ENCODE data around the gene HACE1.

The HACE1 gene

DNA sequence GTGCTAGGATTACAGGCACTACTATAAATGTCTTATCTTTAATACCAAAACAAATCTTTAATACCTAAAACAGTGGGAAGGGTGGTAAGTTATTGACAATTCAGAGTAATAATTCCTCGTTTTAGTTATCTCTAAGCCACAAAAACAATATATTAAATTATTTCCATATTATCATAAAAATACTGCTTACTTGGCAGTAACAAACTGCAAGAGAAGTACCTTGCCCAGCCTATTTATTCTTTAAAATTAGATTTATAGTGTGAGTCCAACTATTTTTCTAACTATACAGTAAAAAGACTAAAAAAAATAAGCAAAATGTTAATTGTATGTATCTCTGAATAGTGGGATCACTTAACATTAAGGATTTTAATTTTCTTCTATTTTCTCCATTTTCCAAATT is 123.2 kb downstream of the HACE1 start:
- no peak for DNase-seq

GRCh38 chr6:104730450-104730849 is 129.3 kb downstream of the HACE1 start:
- DNase-seq = no peak

DNA sequence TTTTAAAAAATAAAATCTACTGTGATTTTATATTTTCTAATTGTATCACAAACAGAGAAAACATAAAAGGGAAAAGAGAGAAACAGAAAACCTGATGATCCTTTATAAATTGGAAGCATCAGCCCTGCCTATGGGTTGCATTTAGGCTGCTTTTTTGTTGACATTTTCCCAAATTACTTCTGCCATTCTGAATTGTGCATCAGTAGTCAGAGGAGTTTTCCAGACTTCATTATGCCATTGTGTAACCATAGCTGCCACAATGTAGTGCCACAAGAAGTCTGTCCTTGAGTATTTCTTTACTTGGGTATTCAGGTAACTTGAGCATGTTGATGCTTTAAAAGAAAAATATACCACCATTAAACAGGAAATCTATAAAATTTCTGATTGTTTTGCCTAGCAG is 130.3 kb downstream of the HACE1 start:
- DNase-seq = no peak

DNA sequence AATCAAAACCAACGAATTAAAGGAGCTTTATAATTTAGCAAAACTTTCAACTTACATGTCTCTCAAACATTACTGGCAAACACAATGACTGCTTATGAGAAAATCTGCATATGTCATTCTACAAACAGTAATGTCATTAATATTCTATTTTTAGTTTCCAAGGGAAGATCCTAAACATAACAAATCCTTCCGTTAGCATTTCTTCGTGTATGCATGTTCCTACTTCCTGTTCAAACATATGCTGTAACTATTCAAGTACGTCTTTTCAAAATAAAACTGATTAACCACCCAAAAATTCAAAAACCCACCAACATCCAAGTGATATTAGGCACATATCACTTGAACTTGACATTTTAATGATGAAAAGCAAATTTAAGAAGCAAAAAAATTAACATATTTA is 131.3 kb downstream of the HACE1 start:
- DNase-seq = no peak

GRCh38 chr6:104718672-104719071 is 141.0 kb downstream of the HACE1 start:
- DNase-seq = no peak

DNA sequence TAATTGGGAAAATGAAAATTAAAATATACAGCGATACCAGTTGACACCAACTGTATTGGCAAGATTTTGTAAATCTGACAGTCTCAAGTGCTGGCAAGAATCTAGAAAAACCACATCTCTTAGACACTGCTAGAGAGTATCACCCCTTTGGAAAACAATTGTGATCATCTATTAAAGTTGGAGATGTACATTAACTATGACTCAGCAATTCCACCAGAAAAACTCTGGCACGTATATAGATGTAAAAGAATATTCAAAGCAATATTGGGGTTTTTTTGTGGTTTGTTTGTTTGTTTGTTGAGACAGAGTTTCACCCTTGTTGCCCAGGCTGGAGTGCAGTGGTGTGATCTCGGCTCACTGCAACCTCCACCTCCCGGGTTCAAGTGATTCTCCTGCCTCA is 142.9 kb downstream of the HACE1 start:
- no peak for DNase-seq

GRCh38 chr6:104714796-104715195 is 144.9 kb downstream of the HACE1 start:
- no peak for DNase-seq

DNA sequence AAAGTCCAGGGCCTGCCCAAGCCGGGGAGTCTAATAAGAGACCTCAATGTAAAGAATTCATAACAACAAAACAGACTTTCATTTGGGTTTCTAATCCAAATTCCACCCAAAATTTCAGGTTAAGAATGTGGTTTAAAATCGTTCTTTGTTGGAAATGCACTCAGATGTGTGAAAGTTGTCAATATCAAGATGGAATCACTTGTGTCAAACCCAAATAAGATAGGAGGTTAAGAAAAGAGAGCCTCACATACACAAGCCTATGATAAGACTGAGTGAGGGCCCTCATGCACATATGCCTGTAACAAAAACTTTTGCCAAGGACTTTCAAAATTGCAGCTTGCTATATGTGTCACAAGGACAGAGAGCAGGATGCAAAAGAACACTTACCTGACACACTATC is 145.7 kb downstream of the HACE1 start:
- DNase-seq = no peak

GRCh38 chr6:104711371-104711770 is 148.3 kb downstream of the HACE1 start:
- no peak for DNase-seq

- no peak for DNase-seq
These were observed 149.0 kb downstream of the HACE1 start for GRCh38 chr6:104710543-104711335.

DNA sequence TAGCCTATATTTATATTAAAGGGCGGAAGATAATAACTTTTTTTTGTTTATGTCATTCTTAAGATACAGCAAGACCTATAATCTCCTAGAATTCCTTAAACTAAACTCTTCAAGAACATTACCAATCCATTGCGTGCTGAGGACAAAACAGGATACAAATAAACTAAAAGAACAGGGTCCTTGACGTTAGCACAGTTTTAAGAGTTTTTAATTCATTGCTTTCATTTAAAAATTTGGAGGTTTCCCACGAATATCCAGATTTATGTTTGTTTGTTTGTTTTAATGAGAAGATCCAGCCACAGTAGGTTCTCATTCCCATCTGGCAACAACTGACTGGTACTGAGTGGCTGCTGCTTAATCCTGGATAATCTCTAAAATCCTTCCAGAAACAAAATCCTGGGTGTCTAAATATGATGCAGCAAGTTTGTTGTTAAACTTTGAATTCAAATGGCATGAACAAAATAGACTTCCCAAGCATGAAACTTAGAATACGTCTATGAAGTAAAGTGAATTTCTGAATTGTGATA is 153.7 kb downstream of the HACE1 start:
- no peak for DNase-seq

DNA sequence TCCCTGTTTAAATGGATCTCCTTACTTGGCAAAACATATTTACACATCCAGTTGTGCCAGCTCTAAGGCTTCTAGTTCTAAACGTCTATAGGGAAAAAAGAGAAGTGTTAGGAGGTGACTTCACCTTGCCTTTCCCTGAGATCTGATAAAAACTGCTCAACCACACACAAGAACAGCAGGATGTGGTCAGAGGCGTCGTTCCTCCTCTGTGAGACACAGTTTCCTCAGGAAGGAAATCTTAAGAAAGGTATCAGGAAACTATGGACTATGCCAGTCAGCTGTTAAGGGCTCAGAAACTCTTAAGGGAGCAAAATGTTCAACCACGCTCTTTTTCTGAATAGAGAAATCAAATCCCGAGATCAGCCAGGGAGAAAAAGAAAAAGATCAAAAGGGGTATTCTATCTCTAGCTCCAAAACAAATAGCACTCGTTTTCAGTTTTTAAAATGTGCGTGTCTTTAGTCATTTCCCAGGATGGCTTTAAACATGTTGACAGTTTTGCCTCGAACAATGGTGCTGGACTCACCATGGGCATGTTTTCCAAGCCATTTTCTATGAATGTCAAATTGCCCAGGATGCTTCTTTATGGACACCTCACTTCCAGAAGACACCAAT is 154.5 kb downstream of the HACE1 start:
- no peak for DNase-seq

DNA sequence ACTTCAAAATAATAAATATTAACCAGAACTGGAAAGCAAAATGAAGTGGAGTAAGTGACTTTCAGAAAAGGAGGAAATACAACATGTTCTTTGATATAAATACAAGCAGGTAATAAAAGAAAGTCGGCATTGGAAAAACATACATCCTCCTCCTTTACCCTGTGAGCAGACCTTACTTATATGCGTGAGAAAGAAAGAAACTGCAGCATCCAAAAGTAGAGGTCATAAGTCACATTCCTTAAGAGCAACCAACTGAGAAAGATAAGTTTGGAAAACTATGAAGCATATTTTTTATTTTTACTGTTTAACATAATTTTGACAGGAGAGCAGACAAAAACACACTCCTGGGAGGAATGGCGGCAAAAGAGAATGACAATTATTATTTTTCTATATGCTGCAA is 155.5 kb downstream of the HACE1 start:
- DNase-seq = no peak

GRCh38 chr6:104702126-104702841 is 157.4 kb downstream of the HACE1 start:
- DNase-seq = no peak

DNA sequence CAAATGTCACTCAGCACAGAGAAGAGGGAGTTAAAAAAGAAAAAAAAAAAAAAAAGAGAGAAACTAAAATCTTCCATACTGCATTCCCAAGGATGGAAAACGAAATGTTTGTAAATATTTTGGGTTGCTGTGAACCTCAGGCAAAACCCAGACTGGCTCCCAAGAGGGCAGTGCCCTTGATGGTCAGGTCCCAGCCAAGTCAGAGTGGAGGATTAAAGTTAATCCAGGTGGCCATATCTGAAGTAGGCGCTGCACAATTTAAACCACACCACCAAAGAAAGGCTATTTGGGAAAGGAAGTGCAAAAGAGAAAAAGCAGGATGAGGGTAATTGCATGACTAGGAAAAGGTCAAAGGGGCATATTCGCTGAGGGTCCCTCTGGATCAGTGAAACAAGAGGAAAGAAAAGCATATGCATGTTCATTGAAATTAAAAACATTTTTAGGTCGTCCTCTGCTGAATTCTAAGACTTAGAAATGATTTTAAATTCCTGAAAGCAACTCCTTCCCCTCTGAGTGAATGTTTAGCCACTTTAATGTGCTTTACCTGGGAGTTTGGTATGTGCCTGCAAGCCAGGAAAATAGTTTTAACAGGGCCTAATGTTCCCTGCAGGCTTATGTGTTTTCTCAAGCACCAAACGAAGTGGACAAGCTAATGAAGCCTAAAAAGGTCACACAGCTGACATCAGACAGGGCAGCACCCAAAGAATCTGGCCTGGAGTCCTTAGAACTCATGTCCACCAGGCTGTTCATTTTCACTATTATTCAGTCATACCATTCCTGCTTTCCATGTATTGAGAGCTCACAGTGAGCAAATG is 159.1 kb downstream of the HACE1 start:
- DNase-seq = no peak

- DNase-seq = no peak
These were observed 160.0 kb downstream of the HACE1 start for GRCh38 chr6:104699593-104700329.

DNA sequence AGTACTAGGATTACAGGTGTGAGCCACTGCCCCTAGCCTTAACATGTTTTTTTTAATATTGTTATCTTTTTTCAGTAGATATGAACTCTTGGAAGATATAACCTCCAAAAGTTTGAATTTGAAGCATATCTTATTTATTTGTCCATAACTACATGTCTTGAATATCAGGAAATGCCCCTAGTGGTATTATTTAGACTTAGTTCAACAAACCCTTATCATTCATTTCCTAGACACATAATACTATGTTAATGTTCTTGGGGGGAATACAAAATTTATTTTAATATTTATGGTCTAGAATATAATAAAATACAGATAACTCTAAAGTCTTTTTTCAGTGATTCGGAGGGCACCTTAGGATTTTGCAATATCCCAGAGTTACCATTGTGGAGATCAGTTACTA is 160.7 kb downstream of the HACE1 start:
- no peak for DNase-seq

- no peak for DNase-seq
These were observed 167.7 kb downstream of the HACE1 start for GRCh38 chr6:104692008-104692407.

DNA sequence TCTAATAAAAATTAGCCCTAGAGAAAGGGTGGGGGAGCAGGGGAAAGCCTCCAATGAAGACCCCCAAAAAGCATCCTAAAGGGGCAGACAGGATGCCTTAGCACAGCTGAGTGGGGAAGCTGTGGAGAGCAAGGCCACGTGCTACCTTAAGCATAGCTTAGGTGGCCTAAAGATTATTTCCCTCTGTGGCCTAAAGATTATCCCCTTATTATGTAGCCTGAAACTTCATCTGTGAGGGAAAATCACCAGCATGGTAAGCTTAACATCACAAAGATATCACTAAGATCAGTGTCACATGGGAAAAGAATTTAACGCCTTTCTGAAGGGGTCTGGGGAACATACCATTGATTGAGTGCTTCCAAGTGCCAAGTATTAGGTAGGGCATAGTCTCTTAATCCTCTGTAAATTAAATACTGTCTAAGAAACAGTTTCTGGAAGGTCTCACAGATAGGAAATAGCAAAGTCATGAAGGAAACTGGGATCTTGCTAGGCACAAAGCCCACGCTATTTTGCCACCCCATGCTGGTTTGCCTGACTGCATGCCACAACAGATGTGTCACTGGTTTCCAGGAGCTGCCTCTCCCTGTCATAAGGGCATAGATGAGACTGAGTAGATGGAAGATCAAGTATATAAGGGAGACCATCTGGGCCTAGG is 170.0 kb downstream of the HACE1 start:
- peak; percentile 11 for DNase-seq

DNA sequence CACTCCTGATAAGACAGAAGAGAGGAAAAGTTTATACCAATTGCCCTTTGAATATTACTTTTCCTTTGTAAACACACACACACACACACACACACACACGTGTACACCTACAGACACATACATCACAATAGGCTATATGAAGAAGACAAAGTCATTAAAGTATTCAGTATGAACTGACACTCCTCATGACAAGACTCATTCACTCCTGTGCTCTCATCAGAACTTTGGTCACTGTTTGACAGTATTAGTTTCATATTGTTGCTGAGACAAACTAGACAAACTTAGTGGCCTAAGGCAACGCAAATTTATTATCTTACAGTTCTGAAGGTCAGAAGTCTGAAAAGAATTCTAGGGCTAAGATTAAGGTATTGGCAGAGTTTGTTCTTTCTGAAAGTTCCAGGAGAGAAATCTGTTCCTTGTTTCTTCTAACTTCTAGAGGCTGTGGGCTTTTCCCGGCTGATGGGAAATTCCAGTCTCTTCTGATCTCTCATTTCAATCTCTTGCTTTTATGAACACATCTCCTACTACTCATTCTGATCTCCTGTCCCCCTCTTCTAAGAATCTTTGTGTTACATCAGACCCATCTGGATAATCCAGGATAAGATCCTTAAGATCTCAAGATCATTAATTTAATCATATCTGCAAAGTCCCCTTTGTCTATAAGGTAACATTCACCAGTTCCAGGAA is 171.3 kb downstream of the HACE1 start:
- no peak for DNase-seq

- no peak for DNase-seq
These were observed 173.1 kb downstream of the HACE1 start for GRCh38 chr6:104686550-104687175.
